Stimulated activated naive CD8-positive, alpha-beta T cell treated with anti-CD3 and anti-CD28 coated beads, Interleukin-15, Interleukin-2, amounts not matched to agents 100 ng/mL and 50 ng/mL, for 24 hours (primary cell): ENCODE data around the gene CEBPZ.
"Not testable (repeated sequence)": the region's sequence is repeated elsewhere in the genome, so short reads cannot be mapped to it uniquely, and the experiment has no call there.

Experiments used
- H3K27ac Mint-ChIP-seq: one replicate; pipeline ENCODE4 v1.8.0; 2021; ENCODE audit warnings: mild to moderate bottlenecking, mixed read lengths
- H3K27me3 Mint-ChIP-seq: one replicate; pipeline ENCODE4 v1.8.0; 2021; ENCODE audit warnings: mixed read lengths
- H3K36me3 Mint-ChIP-seq: one replicate; pipeline ENCODE4 v1.8.0; 2021; ENCODE audit warnings: low read depth, mixed read lengths
- H3K4me1 Mint-ChIP-seq: one replicate; pipeline ENCODE4 v1.8.0; 2021; ENCODE audit warnings: low read depth, mixed read lengths
- H3K4me3 Mint-ChIP-seq: one replicate; pipeline ENCODE4 v1.8.0; 2021; ENCODE audit warnings: mild to moderate bottlenecking, mixed read lengths
- H3K9me3 Mint-ChIP-seq: one replicate; pipeline ENCODE4 v1.8.0; 2021; ENCODE audit warnings: mixed read lengths

CEBPZ gene

DNA sequence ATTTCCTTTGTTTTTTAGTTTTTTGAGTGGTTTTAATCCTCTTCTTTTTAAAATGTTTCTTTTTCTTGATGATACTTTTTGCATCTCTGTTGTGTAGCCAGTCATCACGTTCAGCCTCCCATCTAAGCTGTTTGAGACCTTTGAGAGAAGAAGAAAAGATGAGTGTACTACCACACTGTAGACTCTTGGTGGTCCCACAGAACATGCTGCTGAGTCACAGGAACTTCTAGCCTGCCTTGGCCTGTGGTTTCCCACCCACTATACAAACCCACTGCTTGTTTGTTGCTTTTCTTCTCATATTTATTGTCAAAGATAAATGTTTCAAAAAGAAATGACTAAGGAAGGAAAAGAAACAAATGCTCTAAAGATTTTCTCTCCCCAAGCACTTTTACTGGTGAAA, 29.6 kb downstream of the CEBPZ start:
- H3K27ac Mint-ChIP-seq: peak overlapping the region; percentile 87
- H3K9me3 Mint-ChIP-seq: peaks cover 16% of the 10 kb centered on the region
- H3K4me1 Mint-ChIP-seq: peaks cover 57% of the 10 kb centered on the region
- peaks cover 72% of the 10 kb centered on the region for H3K36me3 Mint-ChIP-seq
- no peaks in the 10 kb centered on the region for H3K27me3 Mint-ChIP-seq
- peak overlapping the region; percentile 57 for H3K4me3 Mint-ChIP-seq

DNA sequence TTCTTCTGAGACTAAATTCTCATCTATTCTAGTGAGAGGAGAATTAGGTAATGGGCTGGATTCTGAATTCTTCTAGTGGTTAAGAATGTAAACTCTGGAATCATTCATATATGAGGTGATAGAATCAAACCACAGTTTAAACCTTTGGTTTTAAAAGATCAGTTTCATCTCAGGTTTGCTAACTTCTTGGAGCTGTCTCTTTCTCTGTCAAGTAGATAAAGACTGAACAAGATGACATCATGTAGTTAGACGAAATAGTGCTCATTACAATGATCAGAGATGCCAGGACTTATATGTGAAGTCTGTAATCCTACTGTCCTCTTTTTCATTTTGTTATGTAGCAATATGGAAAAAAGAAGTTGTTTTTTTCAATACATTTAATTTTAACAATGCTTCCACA, 30.2 kb downstream of the CEBPZ start:
- peaks cover 13% of the 10 kb centered on the region for H3K9me3 Mint-ChIP-seq
- no peaks in the 10 kb centered on the region for H3K27me3 Mint-ChIP-seq
- H3K36me3 Mint-ChIP-seq: peaks cover 69% of the 10 kb centered on the region
- H3K27ac Mint-ChIP-seq: peak overlapping the region; percentile 87
- peak overlapping the region; percentile 57 for H3K4me3 Mint-ChIP-seq
- H3K4me1 Mint-ChIP-seq: peaks cover 61% of the 10 kb centered on the region

DNA sequence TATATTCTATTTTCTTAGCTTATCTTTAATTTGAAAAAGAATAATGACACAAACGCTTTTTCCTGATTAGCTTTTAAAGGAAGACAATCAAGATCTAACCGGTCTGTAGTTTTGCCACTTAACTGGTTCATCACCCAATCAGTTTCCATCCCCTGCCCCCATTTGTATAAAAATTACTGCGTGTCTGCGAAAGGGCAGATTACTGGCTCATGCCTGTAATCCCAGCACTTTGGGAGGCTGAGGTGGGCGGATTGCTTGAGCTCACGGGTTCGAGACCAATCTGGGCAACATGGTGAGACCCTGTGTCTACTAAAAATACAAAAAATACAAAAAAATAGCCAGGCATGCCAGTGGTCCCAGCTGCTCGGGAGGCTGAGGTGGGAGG, 32.7 kb downstream of the CEBPZ start:
- peaks cover 3% of the 10 kb centered on the region for H3K9me3 Mint-ChIP-seq
- H3K4me3 Mint-ChIP-seq: no peak overlapping the region
- no peak overlapping the region for H3K27ac Mint-ChIP-seq
- peaks cover 57% of the 10 kb centered on the region for H3K4me1 Mint-ChIP-seq
- no peaks in the 10 kb centered on the region for H3K27me3 Mint-ChIP-seq
- peaks cover 45% of the 10 kb centered on the region for H3K36me3 Mint-ChIP-seq

DNA sequence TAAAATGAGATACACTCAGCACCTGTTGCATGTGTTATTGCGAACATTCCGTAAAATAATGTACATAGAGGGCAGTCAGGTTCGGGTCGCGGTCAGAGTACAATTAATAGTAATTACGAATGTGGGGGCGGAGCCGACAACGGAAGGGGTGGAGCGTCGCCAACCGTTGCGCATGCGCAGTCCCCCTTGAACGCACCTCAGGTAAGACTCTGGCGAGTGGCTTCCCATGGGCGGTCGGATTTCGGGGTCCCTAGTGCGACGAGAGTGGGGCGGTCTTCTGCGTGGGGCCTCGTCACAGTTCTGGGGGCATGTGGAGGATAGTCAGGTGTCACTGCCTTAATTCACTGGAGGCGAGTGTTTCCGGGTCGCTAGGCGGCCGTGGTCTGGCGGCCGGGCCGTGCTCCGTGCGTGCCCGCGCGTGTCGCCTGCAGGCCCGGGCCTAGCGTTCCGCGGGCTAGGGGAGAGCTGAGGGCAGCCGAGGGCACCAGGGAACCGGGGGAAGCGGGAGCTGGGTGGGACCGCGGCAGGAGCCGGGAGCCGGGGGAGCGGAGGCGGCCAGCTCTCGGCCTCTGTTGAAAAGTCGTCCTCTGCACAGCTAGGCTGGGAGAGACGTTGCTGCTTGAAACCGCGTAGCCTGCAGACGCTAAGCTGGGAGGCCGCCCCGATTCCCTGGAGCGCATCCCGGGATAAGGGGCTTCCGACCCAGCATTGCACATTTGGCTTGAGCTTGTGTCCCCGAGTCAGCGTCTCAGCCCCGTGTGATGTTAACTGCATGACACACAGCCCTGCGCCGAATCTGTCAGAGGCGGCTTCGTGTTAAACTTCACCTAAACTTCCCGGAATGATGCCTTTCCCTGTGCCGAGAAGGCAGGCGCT, 34.8 kb downstream of the CEBPZ start, which contains the start of gene CEBPZOS:
Gene CEBPZOS (plus strand): TSS at position 177 of the 876 bp plus-strand sequence. CDS start 3,209 bp downstream, outside the sequence.
- peak within 1 kb of the TSS; percentile 96 for H3K4me3 Mint-ChIP-seq
- no peaks in the 10 kb centered on the region for H3K27me3 Mint-ChIP-seq
- H3K36me3 Mint-ChIP-seq: peaks cover 28% of the 10 kb centered on the region
- no peaks in the 10 kb centered on the region for H3K9me3 Mint-ChIP-seq
- H3K4me1 Mint-ChIP-seq: peaks cover 47% of the 10 kb centered on the region
- H3K27ac Mint-ChIP-seq: peak within 1 kb of the TSS; percentile 98

DNA sequence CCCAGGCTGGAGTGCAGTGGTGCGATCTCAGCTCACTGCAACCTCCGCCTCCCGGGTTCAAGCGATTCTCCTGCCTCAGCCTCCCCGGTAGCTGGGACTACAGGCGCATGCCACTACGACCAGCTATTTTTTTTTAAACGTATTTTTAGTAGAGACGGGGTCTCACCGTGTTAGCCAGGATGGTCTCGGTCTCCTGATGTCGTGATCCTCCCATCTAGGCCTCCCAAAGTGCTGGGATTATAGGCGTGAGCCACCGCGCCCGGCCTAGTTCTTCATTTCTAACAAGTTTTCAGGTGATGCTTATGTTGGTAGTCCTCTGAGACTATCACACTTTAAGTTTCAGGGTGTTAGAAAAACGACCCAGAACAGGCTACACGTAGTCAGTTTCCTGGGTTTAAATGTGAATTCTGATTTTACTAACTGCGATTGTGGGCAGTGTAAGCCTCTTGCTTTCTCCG, 35.5 kb downstream of the CEBPZ start:
- Mint-ChIP-seq H3K36me3 (peaks cover 22% of the 10 kb centered on the region), H3K4me3 (peak overlapping the region; percentile 96), H3K4me1 (peaks cover 40% of the 10 kb centered on the region), H3K27ac (peak overlapping the region; percentile 98)
- not testable (repeated sequence) for H3K27me3 Mint-ChIP-seq, H3K9me3 Mint-ChIP-seq

DNA sequence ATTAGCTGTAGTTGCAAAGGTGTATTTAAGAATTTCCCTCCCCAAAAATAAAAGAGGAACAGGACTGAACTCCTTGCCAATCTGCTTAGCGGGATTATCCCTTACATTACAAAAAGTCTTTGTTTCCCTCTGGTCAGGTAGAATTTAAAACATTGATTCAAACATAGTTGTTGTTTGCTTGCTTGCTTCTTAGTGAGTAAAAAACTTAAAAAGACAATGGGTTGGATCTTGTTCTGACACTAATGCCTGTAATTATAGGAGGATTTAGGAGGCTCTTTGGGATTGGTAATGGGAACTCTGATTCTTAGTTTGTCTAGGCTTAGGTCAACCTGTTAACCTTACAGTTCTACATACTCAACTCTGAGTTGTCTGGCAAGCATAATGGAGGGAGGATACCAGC, 38.8 kb downstream of the CEBPZ start:
- Mint-ChIP-seq H3K4me3 (no peak overlapping the region), H3K36me3 (peaks cover 4% of the 10 kb centered on the region), H3K9me3 (no peaks in the 10 kb centered on the region), H3K27me3 (no peaks in the 10 kb centered on the region), H3K4me1 (peaks cover 14% of the 10 kb centered on the region), H3K27ac (no peak overlapping the region)

DNA sequence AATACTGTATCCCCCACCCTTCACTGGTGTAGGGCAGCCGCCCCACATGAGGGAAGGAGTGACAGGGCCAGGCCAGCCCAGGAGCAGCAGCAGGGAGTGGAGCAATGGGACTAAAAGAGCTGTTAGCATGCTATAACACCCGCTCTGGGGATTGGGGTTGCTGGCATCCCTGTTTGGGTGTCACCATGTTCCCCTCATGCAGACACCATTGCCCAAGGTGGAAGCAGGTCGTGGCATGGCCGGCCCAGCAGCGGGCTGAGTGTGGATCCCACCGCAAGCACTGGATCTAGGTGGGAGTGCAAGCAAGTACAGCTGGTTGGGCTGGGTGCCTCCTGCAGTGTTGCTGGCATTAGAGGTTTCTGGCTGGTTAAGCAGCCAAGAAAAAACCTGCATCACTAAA, 39.6 kb downstream of the CEBPZ start:
- Mint-ChIP-seq H3K4me1 (peaks cover 6% of the 10 kb centered on the region), H3K4me3 (no peak overlapping the region), H3K27ac (no peak overlapping the region), H3K36me3 (peaks cover 4% of the 10 kb centered on the region), H3K9me3 (no peaks in the 10 kb centered on the region), H3K27me3 (no peaks in the 10 kb centered on the region)

DNA sequence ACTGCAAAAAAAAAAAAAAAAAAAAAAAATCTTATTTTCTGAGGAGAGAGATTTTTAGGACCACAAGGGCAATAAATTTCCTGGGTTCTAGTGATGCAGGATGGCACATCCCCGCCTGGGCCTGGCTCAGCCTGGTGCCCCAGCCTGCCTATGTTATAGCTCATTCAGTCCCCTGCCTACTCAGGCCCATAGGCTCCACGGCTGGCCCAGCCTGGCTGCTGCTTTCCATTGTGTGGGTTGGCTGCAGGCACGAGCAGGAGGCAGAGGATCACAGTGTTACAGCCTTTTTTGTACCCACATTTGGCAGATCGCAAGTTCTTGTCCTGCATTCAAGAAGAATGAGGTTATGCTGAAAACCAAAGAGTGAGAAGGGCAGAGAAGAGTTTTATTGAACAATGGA, 40.1 kb downstream of the CEBPZ start:
- Mint-ChIP-seq H3K4me1 (peaks cover 3% of the 10 kb centered on the region), H3K27me3 (peaks cover 1% of the 10 kb centered on the region), H3K36me3 (peaks cover 1% of the 10 kb centered on the region), H3K9me3 (no peaks in the 10 kb centered on the region), H3K27ac (no peak overlapping the region), H3K4me3 (no peak overlapping the region)

DNA sequence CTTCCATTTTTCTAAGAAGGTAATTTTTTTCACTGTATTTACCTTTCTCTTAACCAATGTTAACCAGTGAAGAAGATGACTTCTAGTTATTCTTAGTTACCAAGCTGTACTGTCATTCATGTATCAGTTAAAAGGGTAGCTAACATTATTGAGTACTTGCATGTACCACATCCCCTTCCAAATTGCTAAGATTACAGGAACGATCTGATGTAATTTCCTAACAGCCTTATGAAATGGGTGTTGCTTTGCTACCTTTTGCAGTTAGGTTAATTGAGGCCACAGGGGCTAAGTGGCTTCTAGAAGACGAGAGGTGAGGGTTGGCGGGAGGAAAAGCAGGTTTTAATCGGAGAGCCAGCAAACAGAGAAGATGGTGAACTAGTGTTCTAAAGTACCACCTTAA, 41.1 kb downstream of the CEBPZ start:
- Mint-ChIP-seq H3K4me1 (no peaks in the 10 kb centered on the region), H3K27me3 (peaks cover 6% of the 10 kb centered on the region), H3K4me3 (no peak overlapping the region), H3K36me3 (no peaks in the 10 kb centered on the region), H3K27ac (no peak overlapping the region), H3K9me3 (no peaks in the 10 kb centered on the region)

DNA sequence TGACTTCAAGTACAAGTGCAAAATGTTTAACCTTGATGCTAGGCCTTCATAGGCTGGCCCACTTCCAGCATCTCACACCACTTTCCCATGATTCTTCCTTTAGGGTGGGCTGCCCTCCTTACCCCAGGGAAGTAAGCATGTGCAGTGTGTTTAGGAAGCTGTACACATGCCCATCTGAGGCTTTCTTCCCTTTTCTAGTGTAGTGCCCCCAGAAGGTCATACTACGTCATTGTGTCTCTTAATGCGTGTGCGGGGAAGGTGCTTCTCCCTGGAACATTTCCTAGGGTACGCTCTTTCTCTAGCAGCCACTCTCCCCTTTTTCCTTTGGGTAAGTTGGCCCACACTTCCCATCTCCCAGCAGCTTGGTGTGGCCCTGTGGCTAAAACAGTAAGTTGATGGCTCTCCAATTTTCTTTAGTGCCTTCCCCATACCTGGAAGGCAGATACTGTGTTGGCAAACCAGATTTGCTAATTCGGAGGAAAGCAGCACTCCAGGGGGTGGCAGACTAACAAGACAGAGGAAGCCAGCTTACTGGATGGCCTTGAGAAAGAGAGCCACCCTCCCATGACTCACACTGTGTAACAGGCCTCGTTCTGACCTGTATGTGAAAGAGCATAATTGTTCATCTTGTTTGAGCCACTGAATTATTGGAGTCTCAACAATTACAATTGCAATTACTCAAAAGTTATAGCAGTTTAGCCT, 41.8 kb downstream of the CEBPZ start:
- Mint-ChIP-seq H3K9me3 (no peaks in the 10 kb centered on the region), H3K27me3 (peaks cover 6% of the 10 kb centered on the region), H3K27ac (no peak overlapping the region), H3K4me3 (no peak overlapping the region), H3K4me1 (no peaks in the 10 kb centered on the region), H3K36me3 (no peaks in the 10 kb centered on the region)

DNA sequence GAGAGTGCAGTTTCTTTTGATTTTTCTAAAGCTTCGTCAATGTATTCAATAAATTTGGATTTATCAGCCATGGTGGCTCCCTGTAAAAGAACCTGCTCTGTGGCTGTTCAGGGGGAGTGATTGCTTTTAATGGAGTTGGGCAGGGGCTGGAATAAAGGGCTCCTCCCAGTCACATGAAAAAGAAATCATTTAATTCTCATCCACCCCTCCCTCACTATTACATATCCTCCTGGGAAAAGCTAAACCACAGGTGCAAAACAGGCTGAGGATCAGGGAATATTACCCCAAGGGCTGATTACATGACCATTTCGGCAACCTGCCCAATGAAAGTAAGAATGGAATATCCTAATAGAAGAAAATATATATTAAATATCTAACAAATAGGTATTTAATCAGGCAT, 42.8 kb downstream of the CEBPZ start, which contains the start of gene SULT6B1:
Gene SULT6B1 (minus strand): TSS at position 101 of the 400 bp plus-strand sequence. CDS start 30 bp downstream, at position 71.
- no peak within 1 kb of the TSS for H3K4me3 Mint-ChIP-seq
- no peaks in the 10 kb centered on the region for H3K9me3 Mint-ChIP-seq
- H3K27me3 Mint-ChIP-seq: peaks cover 6% of the 10 kb centered on the region
- H3K36me3 Mint-ChIP-seq: no peaks in the 10 kb centered on the region
- H3K4me1 Mint-ChIP-seq: no peaks in the 10 kb centered on the region
- H3K27ac Mint-ChIP-seq: no peak within 1 kb of the TSS

DNA sequence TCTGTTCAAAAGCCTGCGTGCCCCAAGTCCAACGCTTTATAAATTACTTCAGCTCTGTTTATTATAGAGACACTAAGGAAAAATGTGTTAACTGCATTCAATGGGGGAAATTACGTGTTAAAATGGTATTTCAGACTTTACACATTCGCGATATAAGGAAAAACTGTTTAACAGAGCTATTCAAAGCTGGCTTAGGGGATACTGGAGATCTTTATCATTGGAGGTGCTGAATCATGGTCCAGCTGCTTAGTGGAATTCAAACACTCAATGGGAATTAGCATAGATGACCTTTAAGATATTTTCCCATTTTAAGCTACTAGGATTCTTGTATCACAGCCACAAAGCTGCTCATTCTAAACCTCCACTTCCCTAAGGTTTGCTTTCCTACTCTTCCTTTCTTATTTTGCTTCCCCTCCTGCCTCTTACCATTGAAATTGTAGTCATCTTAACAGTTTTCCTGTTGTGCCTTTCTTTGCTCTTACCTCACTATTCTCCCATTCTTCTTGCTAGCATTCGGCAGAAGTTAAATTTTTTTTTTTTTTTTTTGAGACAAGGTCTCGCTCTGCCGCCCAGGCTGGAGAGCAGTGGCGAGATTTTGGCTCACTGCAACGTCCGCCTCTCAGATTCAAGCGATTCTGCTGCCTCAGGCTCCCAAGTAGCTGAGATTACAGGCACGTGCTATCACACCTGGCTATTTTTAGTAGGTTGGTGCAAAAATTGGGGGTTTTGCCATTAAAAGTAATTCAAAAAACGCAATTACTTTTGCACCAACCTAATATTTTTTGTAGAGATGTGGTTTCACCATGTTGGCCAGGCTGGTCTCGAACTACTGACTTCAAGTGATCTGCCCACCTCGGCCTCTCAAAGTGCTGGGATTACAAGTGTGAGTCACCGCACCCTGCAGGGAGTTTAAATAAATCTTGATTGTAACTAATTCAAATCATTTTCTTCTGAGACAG, 49.4 kb downstream of the CEBPZ start:
- no peak overlapping the region for H3K27ac Mint-ChIP-seq
- H3K4me1 Mint-ChIP-seq: no peaks in the 10 kb centered on the region
- H3K36me3 Mint-ChIP-seq: no peaks in the 10 kb centered on the region
- H3K9me3 Mint-ChIP-seq: no peaks in the 10 kb centered on the region
- H3K4me3 Mint-ChIP-seq: no peak overlapping the region
- peaks cover 25% of the 10 kb centered on the region for H3K27me3 Mint-ChIP-seq

DNA sequence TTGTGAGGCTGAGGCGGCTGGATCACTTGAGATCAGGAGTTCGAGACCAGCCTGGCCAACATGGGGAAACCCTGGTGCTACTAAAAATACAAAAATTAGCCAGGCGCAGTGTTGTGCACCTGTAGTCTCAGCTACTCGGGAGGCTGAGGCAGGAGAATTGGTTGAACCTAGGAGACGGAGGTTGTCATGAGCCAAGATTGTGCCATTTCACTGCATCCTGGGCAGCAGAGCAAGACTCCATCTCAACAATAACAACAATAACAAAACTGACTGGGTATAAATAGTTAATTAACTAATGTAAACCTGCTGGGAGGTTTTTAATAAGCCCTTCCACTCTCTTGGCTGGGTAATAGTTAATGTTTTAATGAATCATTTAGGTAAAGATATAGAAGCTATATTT, 50.8 kb downstream of the CEBPZ start:
- Mint-ChIP-seq H3K4me3 (no peak overlapping the region), H3K36me3 (no peaks in the 10 kb centered on the region), H3K27me3 (peaks cover 23% of the 10 kb centered on the region), H3K4me1 (no peaks in the 10 kb centered on the region), H3K9me3 (no peaks in the 10 kb centered on the region), H3K27ac (no peak overlapping the region)

DNA sequence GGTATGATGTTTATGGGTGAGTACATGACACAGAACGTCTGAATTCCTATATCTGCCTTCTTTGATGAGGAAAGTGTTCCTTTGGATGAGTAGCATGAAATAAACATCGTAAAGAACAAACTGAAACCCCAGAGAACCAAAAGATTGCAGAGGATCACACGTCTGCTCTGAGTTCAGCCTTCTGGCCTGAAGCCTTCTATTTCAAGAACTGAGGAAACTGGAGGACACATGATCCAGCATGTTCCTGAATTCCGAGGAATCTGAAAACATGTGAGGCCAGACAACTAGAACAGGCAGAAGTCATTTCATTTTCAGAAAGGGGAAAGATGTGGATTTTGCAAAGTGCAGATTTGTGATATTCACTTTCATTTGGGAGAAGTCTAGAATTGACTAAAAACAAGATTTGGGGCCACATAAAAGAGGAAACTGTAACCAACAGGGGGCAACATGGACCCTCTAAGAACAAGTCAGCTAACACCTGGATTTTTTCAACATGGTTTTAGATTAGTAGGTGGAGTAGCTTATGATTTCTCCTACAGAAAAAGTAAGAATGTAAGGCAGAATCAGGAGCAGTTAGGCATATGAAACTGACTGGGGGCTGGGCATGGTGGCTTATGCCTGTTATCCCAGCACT, 51.3 kb downstream of the CEBPZ start:
- no peak overlapping the region for H3K27ac Mint-ChIP-seq
- H3K4me1 Mint-ChIP-seq: no peaks in the 10 kb centered on the region
- H3K27me3 Mint-ChIP-seq: peaks cover 23% of the 10 kb centered on the region
- H3K36me3 Mint-ChIP-seq: no peaks in the 10 kb centered on the region
- H3K4me3 Mint-ChIP-seq: no peak overlapping the region
- H3K9me3 Mint-ChIP-seq: no peaks in the 10 kb centered on the region
